WI38 (cell line): Measurements from ENCODE around the gene SIT1.
"Not testable (repeated sequence)": the region's sequence is repeated elsewhere in the genome, so short reads cannot be mapped to it uniquely, and the experiment has no call there.

Source experiments
- H3K4me3 ChIP-seq: 2 replicates; pipeline ENCODE4 v1.5.1; 2011; ENCODE audit warnings: low read depth, mild to moderate bottlenecking, control low read depth, low read length
- CTCF ChIP-seq: IDR thresholded peaks from 2 replicates; pipeline ENCODE4 v1.5.1; 2012; ENCODE audit warnings: low read depth, mild to moderate bottlenecking, control low read depth, low read length

Gene SIT1

DNA sequence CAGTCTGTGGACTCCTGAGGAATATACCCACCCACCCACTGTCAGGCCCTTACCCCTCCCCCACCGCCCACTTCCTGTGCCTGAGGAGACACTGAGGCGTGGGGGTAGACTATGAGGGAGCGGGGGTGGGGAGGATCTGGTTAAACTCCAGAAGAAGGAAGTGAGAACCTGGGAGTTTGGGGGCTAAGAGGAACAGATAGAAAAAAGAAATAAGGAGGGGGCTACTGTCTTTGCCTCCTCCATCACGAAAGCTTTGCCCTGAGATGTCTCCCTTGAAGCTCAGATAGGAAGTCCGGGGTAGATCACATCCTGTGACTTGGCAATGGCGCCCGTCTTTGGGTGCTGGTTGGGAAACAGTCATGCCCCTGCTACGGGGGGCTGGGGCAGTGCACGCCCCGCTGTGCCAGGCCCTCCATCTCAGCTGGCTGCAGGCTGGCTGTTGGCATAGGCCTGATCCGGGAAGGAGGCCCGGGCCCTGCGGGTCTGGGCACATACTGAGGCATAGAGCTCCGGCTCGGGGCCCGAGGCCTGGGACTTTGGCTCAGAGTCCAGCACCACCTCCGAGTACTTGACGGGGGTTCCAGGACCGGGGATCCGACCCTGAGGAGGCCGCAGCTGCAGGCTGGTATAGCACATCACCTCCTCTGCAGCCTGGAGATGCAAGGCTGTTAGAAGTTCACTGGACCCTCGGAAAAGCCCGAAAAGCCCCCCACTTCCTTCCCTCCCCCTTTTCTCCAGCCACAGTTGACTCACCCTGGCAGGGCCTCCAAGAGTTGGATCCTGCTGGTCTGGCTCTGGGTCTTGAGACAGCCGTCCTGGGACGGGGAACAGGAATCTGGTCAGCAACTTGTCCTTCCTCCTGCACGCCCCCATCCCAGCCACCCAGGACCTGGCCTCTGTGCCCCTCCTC, 1.0 kb downstream of the SIT1 start:
- no peak for TF ChIP-seq CTCF
- no peak overlapping the region for H3K4me3 ChIP-seq

- H3K4me3 ChIP-seq = peak overlapping the region; percentile 65
- TF ChIP-seq CTCF = peak; percentile 84
Observed at GRCh38 chr9:35646533-35647265, 4.0 kb downstream of the SIT1 start.

- peak overlapping the region; percentile 65 for H3K4me3 ChIP-seq
- no peak for TF ChIP-seq CTCF
Observed at GRCh38 chr9:35646153-35646532, 4.6 kb downstream of the SIT1 start.

DNA sequence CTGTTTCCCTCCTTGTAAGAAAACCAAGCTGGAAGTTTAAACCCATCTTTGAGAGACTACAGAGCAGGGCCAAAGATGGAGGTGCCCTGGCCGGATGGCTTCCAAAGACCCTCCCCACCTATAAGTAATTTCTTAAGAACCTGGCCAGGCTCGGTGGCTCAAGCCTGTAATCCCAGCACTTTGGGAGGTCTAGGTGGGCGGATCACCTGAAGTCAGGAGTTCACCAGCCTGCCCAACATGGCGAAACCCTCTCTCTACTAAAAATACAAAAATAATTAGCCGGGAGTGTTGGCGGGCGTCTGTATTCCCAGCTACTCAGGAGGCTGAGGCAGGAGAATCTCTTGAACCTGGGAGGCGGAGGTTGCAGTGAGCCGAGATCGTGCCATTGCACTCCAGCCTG, 5.0 kb downstream of the SIT1 start:
- H3K4me3 ChIP-seq = not testable (repeated sequence)

DNA sequence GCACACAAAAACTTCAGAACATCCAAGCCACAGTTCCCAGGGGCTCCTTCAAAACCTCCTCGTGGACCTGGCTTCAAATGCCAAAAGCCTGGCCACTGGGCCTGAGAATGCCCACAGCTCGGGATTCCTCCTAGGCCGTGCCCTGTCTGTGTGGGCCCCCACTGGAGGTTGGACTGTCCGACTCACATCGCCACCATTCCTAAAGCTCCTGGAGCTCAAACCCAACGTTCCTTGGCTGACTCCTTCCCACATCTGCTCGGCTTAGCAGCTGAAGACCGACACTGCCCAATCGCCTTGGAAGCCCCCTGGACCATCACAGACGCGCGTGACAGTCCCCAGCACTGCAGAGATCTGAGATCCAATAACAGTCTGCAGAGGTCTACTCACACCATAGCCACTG, 7.7 kb downstream of the SIT1 start:
- TF ChIP-seq CTCF = no peak
- no peak overlapping the region for H3K4me3 ChIP-seq

DNA sequence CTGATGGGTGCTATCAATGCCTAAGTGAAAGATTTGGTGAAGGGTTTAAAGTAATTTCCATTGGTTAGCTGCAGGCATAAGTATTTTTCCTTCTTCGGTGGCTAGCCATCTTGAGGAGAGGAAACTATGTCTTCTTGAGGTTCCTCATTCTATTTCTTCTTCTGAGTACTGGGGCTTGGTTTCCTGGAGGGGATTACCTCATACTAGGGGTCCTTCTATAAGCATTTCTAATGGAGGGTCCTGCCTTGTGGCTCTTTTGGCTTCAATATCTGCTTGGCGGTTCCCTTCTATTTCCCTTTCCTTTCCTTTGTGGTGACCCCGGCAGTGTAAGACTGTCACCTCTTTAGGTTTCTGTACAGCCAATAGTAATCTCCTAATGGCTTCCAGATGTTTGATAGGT, 9.3 kb downstream of the SIT1 start:
- not testable (repeated sequence) for H3K4me3 ChIP-seq

- H3K4me3 ChIP-seq = not testable (repeated sequence)
Observed at GRCh38 chr9:35640431-35640830, 10.3 kb downstream of the SIT1 start.

GRCh38 chr9:35639631-35640030, 11.1 kb downstream of the SIT1 start:
- no peak for TF ChIP-seq CTCF
- no peak overlapping the region for H3K4me3 ChIP-seq

DNA sequence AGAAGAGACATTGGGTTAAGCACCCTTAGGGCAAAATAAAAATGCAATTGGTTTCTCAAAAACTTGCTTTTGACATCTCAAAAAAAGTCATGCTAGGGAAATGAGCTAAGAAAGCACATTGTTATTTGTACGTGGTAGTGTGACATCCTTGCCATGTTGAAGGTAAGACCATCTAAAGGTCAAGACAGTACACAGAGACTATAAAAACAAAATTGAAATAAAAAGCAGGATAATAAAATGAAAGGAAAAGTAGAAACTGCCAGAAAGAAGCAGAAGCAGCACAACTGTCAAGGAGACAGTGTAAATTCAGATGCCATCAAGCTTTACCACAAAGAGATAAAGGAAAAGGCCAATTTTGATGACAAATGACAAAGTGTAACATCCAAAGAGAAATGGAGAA, 11.5 kb downstream of the SIT1 start:
- H3K4me3 ChIP-seq = not testable (repeated sequence)

- H3K4me3 ChIP-seq = not testable (repeated sequence)
Observed at GRCh38 chr9:35638751-35639150, 12.0 kb downstream of the SIT1 start.

DNA sequence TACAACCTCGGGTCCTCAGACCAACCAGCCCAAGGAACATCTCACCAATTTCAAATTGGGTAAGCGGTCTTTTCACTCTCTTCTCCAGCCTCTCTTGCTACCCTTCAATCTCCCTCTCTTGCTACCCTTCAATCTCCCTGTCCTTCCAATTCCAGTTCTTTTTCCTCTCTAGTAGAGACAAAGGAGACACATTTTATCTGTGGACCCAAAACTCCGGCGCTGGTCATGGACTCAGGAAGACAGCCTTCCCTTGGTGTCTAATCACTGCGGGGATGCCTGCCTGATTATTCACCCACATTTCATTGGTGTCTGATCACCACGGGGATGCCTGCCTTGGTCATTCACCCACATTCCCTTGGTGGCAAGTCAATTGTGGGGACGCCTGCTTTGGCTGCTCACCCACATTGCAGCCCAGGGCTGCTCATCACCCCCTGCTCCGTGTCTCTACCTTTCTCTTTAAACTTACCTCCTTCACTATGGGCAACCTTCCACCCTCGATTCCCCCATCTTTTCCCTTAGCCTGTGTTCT, 13.2 kb downstream of the SIT1 start:
- H3K4me3 ChIP-seq = not testable (repeated sequence)

- H3K4me3 ChIP-seq = not testable (repeated sequence)
Observed at GRCh38 chr9:35636877-35637246, 13.9 kb downstream of the SIT1 start.
